Measurements from ENCODE around the gene CAST.
A peak's percentile ranks its signal among the peaks of the same experiment; 100 is the strongest.

Gene CAST

GRCh38 chr5:96747720-96748119 lies 85.5 kb downstream of the CAST start:
- no peak overlapping the region for H3K4me3 Mint-ChIP-seq
- no peak overlapping the region for H3K27ac Mint-ChIP-seq
- no peak for DNase-seq
- H3K4me1 Mint-ChIP-seq (ENCODE audit: low read depth), result peaks cover 29% of the 10 kb centered on the region
- H3K27me3 Mint-ChIP-seq, result no peaks in the 10 kb centered on the region
- peaks cover 87% of the 10 kb centered on the region for H3K36me3 Mint-ChIP-seq (ENCODE audit: low read depth)
- H3K9me3 Mint-ChIP-seq, result peaks cover 2% of the 10 kb centered on the region

GRCh38 chr5:96750110-96750822 lies 88.1 kb downstream of the CAST start:
- Mint-ChIP-seq H3K36me3 (ENCODE audit: low read depth) (peaks cover 85% of the 10 kb centered on the region), H3K4me3 (no peak overlapping the region), H3K4me1 (ENCODE audit: low read depth) (peaks cover 15% of the 10 kb centered on the region), H3K27me3 (no peaks in the 10 kb centered on the region), H3K27ac (peak overlapping the region; percentile 74), H3K9me3 (no peaks in the 10 kb centered on the region)
- DNase-seq, result no peak

GRCh38 chr5:96751203-96752169 lies 89.3 kb downstream of the CAST start:
- Mint-ChIP-seq H3K36me3 (ENCODE audit: low read depth) (peaks cover 82% of the 10 kb centered on the region), H3K27ac (peak overlapping the region; percentile 74), H3K27me3 (no peaks in the 10 kb centered on the region), H3K4me1 (ENCODE audit: low read depth) (peaks cover 8% of the 10 kb centered on the region), H3K4me3 (no peak overlapping the region), H3K9me3 (no peaks in the 10 kb centered on the region)
- DNase-seq, result no peak

- H3K4me1 Mint-ChIP-seq (ENCODE audit: low read depth), result peaks cover 8% of the 10 kb centered on the region
- no peaks in the 10 kb centered on the region for H3K27me3 Mint-ChIP-seq
- H3K4me3 Mint-ChIP-seq, result no peak overlapping the region
- H3K9me3 Mint-ChIP-seq, result no peaks in the 10 kb centered on the region
- peaks cover 81% of the 10 kb centered on the region for H3K36me3 Mint-ChIP-seq (ENCODE audit: low read depth)
- H3K27ac Mint-ChIP-seq, result no peak overlapping the region
- DNase-seq, result no peak
These were observed 90.3 kb downstream of the CAST start for GRCh38 chr5:96752341-96753016.

GRCh38 chr5:96753017-96753397 lies 90.8 kb downstream of the CAST start:
- Mint-ChIP-seq H3K27me3 (no peaks in the 10 kb centered on the region), H3K4me3 (no peak overlapping the region), H3K4me1 (ENCODE audit: low read depth) (peaks cover 8% of the 10 kb centered on the region), H3K36me3 (ENCODE audit: low read depth) (peaks cover 81% of the 10 kb centered on the region), H3K27ac (no peak overlapping the region), H3K9me3 (no peaks in the 10 kb centered on the region)
- no peak for DNase-seq

DNA sequence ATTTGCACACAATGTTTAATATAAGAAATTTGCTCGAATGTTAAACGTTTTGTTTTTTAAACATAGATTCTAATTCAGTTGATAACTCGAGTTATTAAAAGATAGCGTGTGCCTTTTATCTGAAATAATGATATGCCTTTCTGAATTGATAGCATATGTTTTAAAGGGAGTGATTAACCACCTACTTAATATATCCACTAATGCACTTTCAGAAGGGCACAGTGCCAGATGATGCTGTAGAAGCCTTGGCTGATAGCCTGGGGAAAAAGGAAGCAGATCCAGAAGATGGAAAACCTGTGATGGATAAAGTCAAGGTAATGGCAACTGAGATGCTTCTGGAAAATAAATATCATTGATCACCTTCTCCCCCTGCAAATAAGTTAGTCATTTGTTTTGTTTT lies 91.7 kb downstream of the CAST start:
- Mint-ChIP-seq H3K4me3 (no peak overlapping the region), H3K36me3 (ENCODE audit: low read depth) (peaks cover 81% of the 10 kb centered on the region), H3K4me1 (ENCODE audit: low read depth) (peaks cover 10% of the 10 kb centered on the region), H3K27ac (no peak overlapping the region), H3K9me3 (no peaks in the 10 kb centered on the region), H3K27me3 (no peaks in the 10 kb centered on the region)
- no peak for DNase-seq

DNA sequence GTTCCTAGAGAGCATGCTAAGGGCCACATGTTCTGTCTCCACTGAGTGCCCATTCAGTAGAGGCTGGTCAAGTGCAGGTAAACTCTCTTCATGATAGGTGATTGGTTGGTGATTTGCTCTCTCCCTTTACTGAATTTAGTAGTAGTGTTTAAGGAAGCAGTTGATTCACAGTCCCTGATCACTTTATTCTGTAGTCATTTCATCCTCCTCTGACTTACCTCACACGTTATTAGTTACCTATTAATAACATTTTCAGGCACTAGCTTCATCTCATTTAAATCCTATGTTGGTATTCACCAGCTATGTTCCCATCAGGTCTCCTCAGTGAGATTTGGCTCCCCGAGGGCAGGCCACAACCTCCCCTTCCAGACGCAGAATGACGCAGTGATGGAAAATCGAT lies 93.7 kb downstream of the CAST start:
- Mint-ChIP-seq H3K27ac (peak overlapping the region; percentile 5), H3K4me1 (ENCODE audit: low read depth) (peaks cover 8% of the 10 kb centered on the region), H3K36me3 (ENCODE audit: low read depth) (peaks cover 78% of the 10 kb centered on the region), H3K4me3 (no peak overlapping the region), H3K9me3 (no peaks in the 10 kb centered on the region), H3K27me3 (no peaks in the 10 kb centered on the region)
- no peak for DNase-seq

DNA sequence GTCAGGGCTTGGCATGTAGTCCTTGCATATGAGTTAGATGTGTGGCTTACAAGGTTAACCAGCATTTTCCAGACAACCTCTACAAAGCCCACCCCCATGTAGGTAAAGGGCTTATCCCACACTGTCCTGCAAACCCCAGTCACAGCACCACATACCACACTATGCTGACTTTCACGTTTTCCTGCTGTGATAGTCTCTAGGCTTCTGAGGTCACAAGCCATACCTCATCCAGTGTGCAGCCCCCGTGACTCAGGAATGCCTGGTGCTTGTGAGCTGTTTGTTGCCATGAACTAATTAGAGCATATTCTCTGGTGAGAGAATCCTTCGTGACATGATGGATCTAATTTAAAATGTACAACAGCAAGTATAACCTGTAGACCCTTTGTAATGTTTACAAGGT lies 94.8 kb downstream of the CAST start:
- H3K36me3 Mint-ChIP-seq (ENCODE audit: low read depth), result peaks cover 72% of the 10 kb centered on the region
- peak overlapping the region; percentile 60 for H3K27ac Mint-ChIP-seq
- no peak overlapping the region for H3K4me3 Mint-ChIP-seq
- peaks cover 2% of the 10 kb centered on the region for H3K4me1 Mint-ChIP-seq (ENCODE audit: low read depth)
- no peaks in the 10 kb centered on the region for H3K27me3 Mint-ChIP-seq
- no peak for DNase-seq
- H3K9me3 Mint-ChIP-seq, result no peaks in the 10 kb centered on the region

DNA sequence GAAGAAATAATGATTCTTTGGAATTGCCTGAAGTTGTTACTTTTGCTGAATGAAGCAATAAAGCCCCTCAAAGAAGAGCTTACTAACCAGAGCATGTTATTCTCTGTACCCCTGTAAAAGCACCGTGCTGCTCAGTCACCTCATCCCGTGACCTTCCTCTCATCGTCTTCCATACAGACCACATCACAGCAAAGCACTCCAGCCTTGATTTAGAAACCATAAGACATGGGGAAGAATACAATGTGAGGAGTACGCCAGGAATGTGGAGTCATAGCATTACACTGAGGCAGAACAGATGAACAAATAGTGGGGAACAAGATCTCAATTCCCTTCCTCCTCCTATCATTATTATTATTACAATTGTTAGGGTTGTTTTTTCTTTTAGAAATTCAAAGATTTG lies 96.4 kb downstream of the CAST start:
- Mint-ChIP-seq H3K9me3 (no peaks in the 10 kb centered on the region), H3K4me3 (no peak overlapping the region), H3K27me3 (no peaks in the 10 kb centered on the region), H3K4me1 (ENCODE audit: low read depth) (peaks cover 2% of the 10 kb centered on the region), H3K27ac (no peak overlapping the region), H3K36me3 (ENCODE audit: low read depth) (peaks cover 74% of the 10 kb centered on the region)
- no peak for DNase-seq

DNA sequence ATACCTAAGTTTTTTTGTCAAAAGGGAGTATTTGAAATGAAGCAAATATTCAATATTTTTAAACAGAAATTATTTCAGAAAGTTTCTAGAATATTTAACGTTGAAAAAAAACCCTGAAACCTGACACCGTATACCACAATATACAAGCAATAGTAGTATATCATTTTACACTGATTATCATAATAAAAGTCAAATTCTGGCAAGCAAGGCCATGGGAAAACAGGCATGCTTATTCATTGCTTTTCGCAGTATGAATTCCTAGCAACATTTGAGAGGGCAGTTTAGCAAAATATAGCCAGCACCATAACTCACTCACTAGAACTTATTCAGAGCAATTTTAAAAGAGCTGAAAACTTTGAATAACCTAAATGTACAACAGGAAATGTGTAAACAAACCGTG lies 99.4 kb downstream of the CAST start:
- Mint-ChIP-seq H3K27me3 (no peaks in the 10 kb centered on the region), H3K9me3 (no peaks in the 10 kb centered on the region), H3K4me3 (no peak overlapping the region), H3K36me3 (ENCODE audit: low read depth) (peaks cover 76% of the 10 kb centered on the region), H3K4me1 (ENCODE audit: low read depth) (peaks cover 2% of the 10 kb centered on the region), H3K27ac (peak overlapping the region; percentile 26)
- no peak for DNase-seq

- Mint-ChIP-seq H3K36me3 (ENCODE audit: low read depth) (peaks cover 76% of the 10 kb centered on the region), H3K4me1 (ENCODE audit: low read depth) (peaks cover 2% of the 10 kb centered on the region), H3K4me3 (no peak overlapping the region), H3K27me3 (no peaks in the 10 kb centered on the region), H3K9me3 (no peaks in the 10 kb centered on the region), H3K27ac (no peak overlapping the region)
- DNase-seq, result no peak
These were observed 100.8 kb downstream of the CAST start for GRCh38 chr5:96763026-96763425.

- no peaks in the 10 kb centered on the region for H3K27me3 Mint-ChIP-seq
- H3K4me3 Mint-ChIP-seq, result no peak overlapping the region
- H3K4me1 Mint-ChIP-seq (ENCODE audit: low read depth), result no peaks in the 10 kb centered on the region
- H3K9me3 Mint-ChIP-seq, result no peaks in the 10 kb centered on the region
- H3K36me3 Mint-ChIP-seq (ENCODE audit: low read depth), result peaks cover 81% of the 10 kb centered on the region
- DNase-seq, result no peak
- H3K27ac Mint-ChIP-seq, result peak overlapping the region; percentile 73
These were observed 102.9 kb downstream of the CAST start for GRCh38 chr5:96765043-96765442.

GRCh38 chr5:96768708-96769251 lies 106.6 kb downstream of the CAST start:
- Mint-ChIP-seq H3K4me3 (no peak overlapping the region), H3K36me3 (ENCODE audit: low read depth) (peaks cover 92% of the 10 kb centered on the region), H3K27ac (peak overlapping the region; percentile 15), H3K27me3 (no peaks in the 10 kb centered on the region), H3K9me3 (no peaks in the 10 kb centered on the region), H3K4me1 (ENCODE audit: low read depth) (peaks cover 15% of the 10 kb centered on the region)
- no peak for DNase-seq

GRCh38 chr5:96771395-96771794 lies 109.2 kb downstream of the CAST start:
- no peak for DNase-seq
- no peaks in the 10 kb centered on the region for H3K9me3 Mint-ChIP-seq
- H3K4me1 Mint-ChIP-seq (ENCODE audit: low read depth), result peaks cover 15% of the 10 kb centered on the region
- H3K4me3 Mint-ChIP-seq, result no peak overlapping the region
- no peaks in the 10 kb centered on the region for H3K27me3 Mint-ChIP-seq
- H3K27ac Mint-ChIP-seq, result peak overlapping the region; percentile 81
- H3K36me3 Mint-ChIP-seq (ENCODE audit: low read depth), result peaks cover 94% of the 10 kb centered on the region

All from activated T-cell treated with anti-CD3 and anti-CD28 coated beads, Interleukin-2, amount 50 U/mL, for 24 hours (primary cell).